IMR-90 (cell line): ENCODE measurements around the gene DPP6. TPM values are rescaled to one million over a fixed set of nuclear protein-coding genes. Genes with fewer than 3 reads are reported as not detected.

Source experiments
- ATAC-seq: fragments of 200-7000 bp; cut with Tn5 transposase; 2 replicates; pipeline ENCODE4 v1.9.1; 2020; ENCODE audit warnings: low read depth, mild to moderate bottlenecking, moderate library complexity
- BruUV-seq: library from RNA; stranded (reverse); fragments of 400-500 nt; replicated peaks from 2 replicates; lab custom pipeline; 2021; lab: Mats Ljungman, UMichigan
- CTCF ChIA-PET: fragments of 300-600 bp; formaldehyde crosslinking; extraction: SDS; loops from one replicate; lab custom pipeline; 2021; ENCODE audit warnings: antibody characterized with exemption; lab: Yijun Ruan, JAX
- POLR2A ChIA-PET: fragments of 300-600 bp; sonication (Branson Sonifier 250); formaldehyde crosslinking; loops from one replicate; lab custom pipeline; 2022; ENCODE audit warnings: antibody characterized with exemption; ENCODE audit not compliant: unreplicated experiment; lab: Charles Lee
- DNase-seq: peaks from one replicate; pipeline ENCODE4 v3.0.0; 2013
- H2AFZ ChIP-seq: replicated peaks from 2 replicates; pipeline ENCODE3; 2013; ENCODE audit warnings: low read length, mild to moderate bottlenecking; ENCODE audit not compliant: poor library complexity
- H2AK5ac ChIP-seq: 2 replicates; pipeline ENCODE4 v1.6.1; 2013; ENCODE audit warnings: low read depth, low read length, inconsistent platforms
- H2AK9ac ChIP-seq: replicated peaks from 2 replicates; pipeline ENCODE3; 2013; ENCODE audit warnings: mild to moderate bottlenecking, low read depth, low read length, moderate library complexity; ENCODE audit not compliant: poor library complexity
- H2BK120ac ChIP-seq: 2 replicates; pipeline ENCODE4 v1.6.1; 2013; ENCODE audit warnings: low read depth, low read length, inconsistent platforms
- H2BK15ac ChIP-seq: 3 replicates; pipeline ENCODE4 v1.6.1; 2013; ENCODE audit warnings: low read depth, low read length, inconsistent platforms
- H2BK20ac ChIP-seq: 2 replicates; pipeline ENCODE4 v1.6.1; 2013; ENCODE audit warnings: low read depth, mild to moderate bottlenecking, inconsistent platforms, low read length, moderate library complexity
- H2BK5ac ChIP-seq: 2 replicates; pipeline ENCODE4 v1.6.1; 2013; ENCODE audit warnings: mild to moderate bottlenecking, low read depth, low read length, inconsistent platforms; ENCODE audit not compliant: poor library complexity, severe bottlenecking
- H3K14ac ChIP-seq: replicated peaks from 2 replicates; pipeline ENCODE4 v1.6.1; 2013; ENCODE audit warnings: low read depth, low read length, inconsistent platforms
- H3K18ac ChIP-seq: 2 replicates; pipeline ENCODE4 v1.6.1; 2013; ENCODE audit warnings: low read depth, low read length, control low read depth
- H3K23ac ChIP-seq: 2 replicates; pipeline ENCODE4 v1.6.1; 2013; ENCODE audit warnings: low read depth, low read length, inconsistent platforms
- H3K27ac ChIP-seq: 2 replicates; pipeline ENCODE4 v1.5.1; 2013; ENCODE audit warnings: mild to moderate bottlenecking, control low read depth, low read length; ENCODE audit not compliant: insufficient read depth
- H3K27me3 ChIP-seq: 2 replicates; pipeline ENCODE4 v1.6.1; 2013; ENCODE audit warnings: low read length; ENCODE audit not compliant: control insufficient read depth, insufficient read depth
- H3K36me3 ChIP-seq: 2 replicates; pipeline ENCODE4 v1.6.1; 2013; ENCODE audit warnings: low read length, mixed read lengths; ENCODE audit not compliant: control insufficient read depth, insufficient read depth
- H3K4ac ChIP-seq: 2 replicates; pipeline ENCODE4 v1.6.1; 2013; ENCODE audit warnings: low read depth, low read length, inconsistent platforms
- H3K4me1 ChIP-seq: 2 replicates; pipeline ENCODE4 v1.6.1; 2013; ENCODE audit warnings: low read length, mixed read lengths; ENCODE audit not compliant: control insufficient read depth, insufficient read depth
- H3K4me2 ChIP-seq: 2 replicates; pipeline ENCODE4 v1.6.1; 2013; ENCODE audit warnings: low read depth, mild to moderate bottlenecking, control low read depth, low read length, moderate library complexity
- H3K4me3 ChIP-seq: 2 replicates; pipeline ENCODE4 v1.5.1; 2013; ENCODE audit warnings: low read depth, mild to moderate bottlenecking, control low read depth, low read length, moderate library complexity; ENCODE audit not compliant: insufficient read depth
- H3K56ac ChIP-seq: 2 replicates; pipeline ENCODE4 v1.6.1; 2013; ENCODE audit warnings: low read length, inconsistent platforms; ENCODE audit not compliant: insufficient read depth; ENCODE audit errors: extremely low read depth
- H3K79me1 ChIP-seq, 2 experiments: 2 replicates each; pipeline ENCODE4 v1.6.1; 2013; ENCODE audit warnings: low read length in 2 of 2, inconsistent platforms in 1 of 2, low read depth in 1 of 2
- H3K9ac ChIP-seq: 2 replicates; pipeline ENCODE4 v1.6.1; 2013; ENCODE audit warnings: low read depth, low read length, control low read depth
- H3K9me1 ChIP-seq: 2 replicates; pipeline ENCODE4 v1.6.1; 2013; ENCODE audit warnings: low read length, inconsistent platforms; ENCODE audit not compliant: insufficient read depth
- H3K9me3 ChIP-seq: 2 replicates; pipeline ENCODE4 v1.6.1; 2013; ENCODE audit warnings: low read length; ENCODE audit not compliant: control insufficient read depth, insufficient read depth
- H4K20me1 ChIP-seq: 2 replicates; pipeline ENCODE4 v1.6.1; 2013; ENCODE audit warnings: low read length, inconsistent platforms; ENCODE audit not compliant: insufficient read depth
- H4K5ac ChIP-seq: 2 replicates; pipeline ENCODE4 v1.6.1; 2013; ENCODE audit warnings: mild to moderate bottlenecking, low read depth, low read length, control low read depth
- H4K8ac ChIP-seq, 2 experiments: 2 replicates each; pipeline ENCODE4 v1.6.1; 2013; ENCODE audit warnings: low read depth in 2 of 2, low read length in 2 of 2, control low read depth in 1 of 2, inconsistent platforms in 1 of 2
- H4K91ac ChIP-seq: 2 replicates; pipeline ENCODE4 v1.6.1; 2013; ENCODE audit warnings: low read depth, low read length, inconsistent platforms; ENCODE audit not compliant: insufficient read depth
- BHLHE40 ChIP-seq: fragments of 150-350 bp; IDR thresholded peaks from 2 replicates; pipeline ENCODE4 v1.6.1; 2016; ENCODE audit warnings: mild to moderate bottlenecking, low read depth, low read length
- CEBPB ChIP-seq: IDR thresholded peaks from 2 replicates; pipeline ENCODE4 v1.6.1; 2012; ENCODE audit warnings: low read depth, low read length, improper control_type of control experiment
- FOS ChIP-seq: fragments of 150-350 bp; IDR thresholded peaks from 2 replicates; pipeline ENCODE4 v1.6.1; 2016; ENCODE audit warnings: low read depth, low read length
- MAFK ChIP-seq: IDR thresholded peaks from 2 replicates; pipeline ENCODE4 v1.6.1; 2012; ENCODE audit warnings: low read depth, low read length, improper control_type of control experiment
- NFE2L2 ChIP-seq: fragments of 150-350 bp; IDR thresholded peaks from 2 replicates; pipeline ENCODE4 v1.6.1; 2016; ENCODE audit warnings: low read depth, mild to moderate bottlenecking, low read length
- RAD21 ChIP-seq: IDR thresholded peaks from 2 replicates; pipeline ENCODE4 v1.6.1; 2012; ENCODE audit warnings: low read length, improper control_type of control experiment
- RCOR1 ChIP-seq: IDR thresholded peaks from 2 replicates; pipeline ENCODE4 v1.6.1; 2012; ENCODE audit warnings: mild to moderate bottlenecking, low read length, improper control_type of control experiment; ENCODE audit not compliant: insufficient replicate concordance
- RFX5 ChIP-seq: IDR thresholded peaks from 2 replicates; pipeline ENCODE4 v1.8.0; 2012; ENCODE audit warnings: low read depth, mild to moderate bottlenecking, low read length, moderate library complexity
- SMC3 ChIP-seq: fragments of 150-350 bp; IDR thresholded peaks from 2 replicates; pipeline ENCODE4 v1.6.1; 2016; ENCODE audit warnings: low read depth, mild to moderate bottlenecking, antibody characterized with exemption, low read length, moderate library complexity
- WGBS, 2 experiments: methylation state at CpG; one replicate each; pipeline versions ENCODE4 v1.1.5 to v1.1.7; 2013; ENCODE audit warnings: missing lambda C conversion rate in 2 of 2; ENCODE audit not compliant: insufficient read length in 1 of 2; ENCODE audit errors: extremely low coverage in 2 of 2; 5-methylcytosine and 5-hydroxymethylcytosine counted together
- dilution Hi-C: fragments of 300-500 bp; cut with HindIII; formaldehyde crosslinking; loops from one replicate; pipeline ENCODE4 v1.14.3; 2018; ENCODE audit warnings: low sequenced_read_pairs; ENCODE audit not compliant: unreplicated experiment
- in situ Hi-C: fragments of 300-500 bp; cut with MboI; formaldehyde crosslinking; loops from 3 replicates; pipeline ENCODE4 v1.14.3; 2019; ENCODE audit warnings: low sequenced_read_pairs, inconsistent platforms, mixed read lengths
- intact Hi-C: fragments of 100-400 bp; cut with micrococcal nuclease; formaldehyde crosslinking; loops from 2 replicates; pipeline ENCODE4 v1.10.0; 2022
- polyA plus RNA-seq, 3 experiments: library from polyadenylated mRNA; depleted of rRNA; stranded (reverse); fragments of >200 nt; gene quantifications; 2 replicates each; pipeline ENCODE4 v1.2.3, GENCODE V29; 2012; ENCODE audit warnings: low replicate concordance in 1 of 3
- total RNA-seq: library from RNA; depleted of rRNA; stranded (reverse); fragments of >200 nt; gene quantifications from 2 replicates; pipeline ENCODE4 v1.2.3, GENCODE V29; 2012
- TF ChIP-seq, protein P1 (sequence below): conservative IDR thresholded peaks from 2 replicates; pipeline ENCODE4 v1.5.1; 2012; ENCODE audit warnings: mild to moderate bottlenecking, low read depth, low read length, improper control_type of control experiment
- TF ChIP-seq, protein P2 (sequence below): fragments of 150-350 bp; IDR thresholded peaks from 2 replicates; pipeline ENCODE4 v1.6.1; 2017; ENCODE audit warnings: mild to moderate bottlenecking, antibody characterized with exemption, low read length, low read depth

DPP6 gene
- total and polyA plus RNA-seq, 2 of the 4 experiments (the other 2 are of a cell fraction), result not detected

DNA sequence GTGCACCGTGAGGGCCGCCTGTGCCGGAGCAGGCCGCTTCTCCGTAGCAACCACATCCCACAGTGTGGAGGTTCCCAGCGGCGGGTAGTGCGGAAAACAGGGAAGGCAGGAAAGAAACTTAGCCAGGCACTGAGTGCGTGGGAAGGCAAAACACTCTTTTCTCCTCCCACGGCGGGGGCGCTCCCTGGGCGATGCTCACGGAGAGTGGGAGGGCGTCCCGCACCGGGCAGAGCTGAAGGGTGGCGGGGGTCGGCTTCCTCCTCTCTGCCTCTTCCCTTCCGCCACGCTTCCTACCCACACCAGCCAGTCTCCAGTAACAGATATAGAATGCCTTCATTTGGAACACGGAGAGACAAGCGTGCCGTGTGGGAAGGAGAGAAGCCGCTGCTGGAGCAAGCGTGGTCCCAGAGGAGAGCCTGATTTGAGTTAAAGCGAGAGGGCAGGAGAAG lies 698.2 kb downstream of the DPP6 start:
- no peak overlapping the region for H4K91ac ChIP-seq
- BruUV-seq, result no TSS peak
- no peaks in the 10 kb centered on the region for H3K4me1 ChIP-seq
- no peak overlapping the region for H4K8ac ChIP-seq
- no peak overlapping the region for H3K27ac ChIP-seq
- H3K9me1 ChIP-seq, result no peaks in the 10 kb centered on the region
- no peak overlapping the region for H2BK15ac ChIP-seq
- no peak overlapping the region for H3K4ac ChIP-seq
- intact Hi-C loops (no loop called here), in situ Hi-C loops (no loop called here), dilution Hi-C loops (no loop called here)
- no peaks in the 10 kb centered on the region for H3K79me1 ChIP-seq
- no peak overlapping the region for H2BK20ac ChIP-seq
- no peaks in the 10 kb centered on the region for H3K27me3 ChIP-seq
- H3K4me2 ChIP-seq, result no peak overlapping the region
- ATAC-seq (no peak), DNase-seq (no peak)
- H3K56ac ChIP-seq, result no peak overlapping the region
- WGBS, 2 experiments, result 73% methylated on average over 3 of the region's 27 CpGs; no CpG with 5 or more reads in 1 of the 2 experiments
- H2BK5ac ChIP-seq, result no peak overlapping the region
- H3K4me3 ChIP-seq, result no peak overlapping the region
- no peak overlapping the region for H3K14ac ChIP-seq
- no peaks in the 10 kb centered on the region for H4K20me1 ChIP-seq
- POLR2A ChIA-PET, result no interaction called here
- TF ChIP-seq CEBPB (no peak), RAD21 (no peak), RCOR1 (no peak), MAFK (no peak), BHLHE40 (no peak), SMC3 (no peak), RFX5 (no peak), FOS (no peak), NFE2L2 (no peak)
- TF ChIP-seq, protein P1, sequence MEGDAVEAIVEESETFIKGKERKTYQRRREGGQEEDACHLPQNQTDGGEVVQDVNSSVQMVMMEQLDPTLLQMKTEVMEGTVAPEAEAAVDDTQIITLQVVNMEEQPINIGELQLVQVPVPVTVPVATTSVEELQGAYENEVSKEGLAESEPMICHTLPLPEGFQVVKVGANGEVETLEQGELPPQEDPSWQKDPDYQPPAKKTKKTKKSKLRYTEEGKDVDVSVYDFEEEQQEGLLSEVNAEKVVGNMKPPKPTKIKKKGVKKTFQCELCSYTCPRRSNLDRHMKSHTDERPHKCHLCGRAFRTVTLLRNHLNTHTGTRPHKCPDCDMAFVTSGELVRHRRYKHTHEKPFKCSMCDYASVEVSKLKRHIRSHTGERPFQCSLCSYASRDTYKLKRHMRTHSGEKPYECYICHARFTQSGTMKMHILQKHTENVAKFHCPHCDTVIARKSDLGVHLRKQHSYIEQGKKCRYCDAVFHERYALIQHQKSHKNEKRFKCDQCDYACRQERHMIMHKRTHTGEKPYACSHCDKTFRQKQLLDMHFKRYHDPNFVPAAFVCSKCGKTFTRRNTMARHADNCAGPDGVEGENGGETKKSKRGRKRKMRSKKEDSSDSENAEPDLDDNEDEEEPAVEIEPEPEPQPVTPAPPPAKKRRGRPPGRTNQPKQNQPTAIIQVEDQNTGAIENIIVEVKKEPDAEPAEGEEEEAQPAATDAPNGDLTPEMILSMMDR, result no peak
- TF ChIP-seq, protein P2, sequence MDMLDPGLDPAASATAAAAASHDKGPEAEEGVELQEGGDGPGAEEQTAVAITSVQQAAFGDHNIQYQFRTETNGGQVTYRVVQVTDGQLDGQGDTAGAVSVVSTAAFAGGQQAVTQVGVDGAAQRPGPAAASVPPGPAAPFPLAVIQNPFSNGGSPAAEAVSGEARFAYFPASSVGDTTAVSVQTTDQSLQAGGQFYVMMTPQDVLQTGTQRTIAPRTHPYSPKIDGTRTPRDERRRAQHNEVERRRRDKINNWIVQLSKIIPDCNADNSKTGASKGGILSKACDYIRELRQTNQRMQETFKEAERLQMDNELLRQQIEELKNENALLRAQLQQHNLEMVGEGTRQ, result no peak
- H2AFZ ChIP-seq, result no peak overlapping the region
- H3K18ac ChIP-seq, result no peak overlapping the region
- H2BK120ac ChIP-seq, result no peak overlapping the region
- H3K9ac ChIP-seq, result no peak overlapping the region
- H2AK5ac ChIP-seq, result no peak overlapping the region
- no peak overlapping the region for H2AK9ac ChIP-seq
- H3K36me3 ChIP-seq, result no peaks in the 10 kb centered on the region
- no peak overlapping the region for H4K5ac ChIP-seq
- CTCF ChIA-PET, result no interaction called here
- H3K23ac ChIP-seq, result no peak overlapping the region
- peaks cover 38% of the 10 kb centered on the region for H3K9me3 ChIP-seq
